Measurements from ENCODE around the gene CTSA.

DNA sequence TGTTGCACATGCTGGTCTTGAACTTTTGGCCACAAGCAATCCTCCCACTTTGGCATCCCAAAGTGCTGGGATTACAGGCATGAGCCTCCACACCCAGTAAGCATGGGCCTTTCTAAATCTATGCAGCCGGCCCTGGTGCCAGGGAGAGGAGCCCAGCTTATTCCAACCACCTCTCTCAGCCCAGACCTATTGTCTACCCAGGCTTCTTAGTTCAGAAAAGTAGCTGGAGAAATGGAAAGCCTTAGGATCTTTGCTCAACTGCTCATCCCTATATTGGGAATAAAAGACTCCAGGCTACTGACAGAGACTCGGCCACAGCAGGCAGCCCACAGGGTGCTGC is 35.6 kb downstream of the CTSA start:
- TF ChIP-seq, protein P1, sequence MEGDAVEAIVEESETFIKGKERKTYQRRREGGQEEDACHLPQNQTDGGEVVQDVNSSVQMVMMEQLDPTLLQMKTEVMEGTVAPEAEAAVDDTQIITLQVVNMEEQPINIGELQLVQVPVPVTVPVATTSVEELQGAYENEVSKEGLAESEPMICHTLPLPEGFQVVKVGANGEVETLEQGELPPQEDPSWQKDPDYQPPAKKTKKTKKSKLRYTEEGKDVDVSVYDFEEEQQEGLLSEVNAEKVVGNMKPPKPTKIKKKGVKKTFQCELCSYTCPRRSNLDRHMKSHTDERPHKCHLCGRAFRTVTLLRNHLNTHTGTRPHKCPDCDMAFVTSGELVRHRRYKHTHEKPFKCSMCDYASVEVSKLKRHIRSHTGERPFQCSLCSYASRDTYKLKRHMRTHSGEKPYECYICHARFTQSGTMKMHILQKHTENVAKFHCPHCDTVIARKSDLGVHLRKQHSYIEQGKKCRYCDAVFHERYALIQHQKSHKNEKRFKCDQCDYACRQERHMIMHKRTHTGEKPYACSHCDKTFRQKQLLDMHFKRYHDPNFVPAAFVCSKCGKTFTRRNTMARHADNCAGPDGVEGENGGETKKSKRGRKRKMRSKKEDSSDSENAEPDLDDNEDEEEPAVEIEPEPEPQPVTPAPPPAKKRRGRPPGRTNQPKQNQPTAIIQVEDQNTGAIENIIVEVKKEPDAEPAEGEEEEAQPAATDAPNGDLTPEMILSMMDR (conservative IDR thresholded peaks at IDR 0.05): no peak
- TF ChIP-seq ZFX (IDR thresholded peaks at IDR 0.05): no peak

All from C4-2B (cell line).